IMR-90 (cell line): Measurements from ENCODE around the gene ZNF410. TPM values are rescaled to one million over a fixed set of nuclear protein-coding genes. Genes with fewer than 3 reads are reported as not detected.

Experiments
- ATAC-seq: fragments of 200-7000 bp; cut with Tn5 transposase; 2 replicates; pipeline ENCODE4 v1.9.1; 2020; ENCODE audit warnings: low read depth, mild to moderate bottlenecking, moderate library complexity
- BruUV-seq: library from RNA; stranded (reverse); fragments of 400-500 nt; replicated peaks from 2 replicates; lab custom pipeline; 2021; lab: Mats Ljungman, UMichigan
- CTCF ChIA-PET: fragments of 300-600 bp; formaldehyde crosslinking; extraction: SDS; loops from one replicate; lab custom pipeline; 2021; ENCODE audit warnings: antibody characterized with exemption; lab: Yijun Ruan, JAX
- POLR2A ChIA-PET: fragments of 300-600 bp; sonication (Branson Sonifier 250); formaldehyde crosslinking; loops from one replicate; lab custom pipeline; 2022; ENCODE audit warnings: antibody characterized with exemption; ENCODE audit not compliant: unreplicated experiment; lab: Charles Lee
- DNase-seq: peaks from one replicate; pipeline ENCODE4 v3.0.0; 2013
- H2AFZ ChIP-seq: replicated peaks from 2 replicates; pipeline ENCODE3; 2013; ENCODE audit warnings: low read length, mild to moderate bottlenecking; ENCODE audit not compliant: poor library complexity
- H2AK5ac ChIP-seq: 2 replicates; pipeline ENCODE4 v1.6.1; 2013; ENCODE audit warnings: low read depth, low read length, inconsistent platforms
- H2AK9ac ChIP-seq: replicated peaks from 2 replicates; pipeline ENCODE3; 2013; ENCODE audit warnings: mild to moderate bottlenecking, low read depth, low read length, moderate library complexity; ENCODE audit not compliant: poor library complexity
- H2BK120ac ChIP-seq: 2 replicates; pipeline ENCODE4 v1.6.1; 2013; ENCODE audit warnings: low read depth, low read length, inconsistent platforms
- H2BK15ac ChIP-seq: 3 replicates; pipeline ENCODE4 v1.6.1; 2013; ENCODE audit warnings: low read depth, low read length, inconsistent platforms
- H2BK20ac ChIP-seq: 2 replicates; pipeline ENCODE4 v1.6.1; 2013; ENCODE audit warnings: low read depth, mild to moderate bottlenecking, inconsistent platforms, low read length, moderate library complexity
- H2BK5ac ChIP-seq: 2 replicates; pipeline ENCODE4 v1.6.1; 2013; ENCODE audit warnings: mild to moderate bottlenecking, low read depth, low read length, inconsistent platforms; ENCODE audit not compliant: poor library complexity, severe bottlenecking
- H3K14ac ChIP-seq: replicated peaks from 2 replicates; pipeline ENCODE4 v1.6.1; 2013; ENCODE audit warnings: low read depth, low read length, inconsistent platforms
- H3K18ac ChIP-seq: 2 replicates; pipeline ENCODE4 v1.6.1; 2013; ENCODE audit warnings: low read depth, low read length, control low read depth
- H3K23ac ChIP-seq: 2 replicates; pipeline ENCODE4 v1.6.1; 2013; ENCODE audit warnings: low read depth, low read length, inconsistent platforms
- H3K27ac ChIP-seq: 2 replicates; pipeline ENCODE4 v1.5.1; 2013; ENCODE audit warnings: mild to moderate bottlenecking, control low read depth, low read length; ENCODE audit not compliant: insufficient read depth
- H3K27me3 ChIP-seq: 2 replicates; pipeline ENCODE4 v1.6.1; 2013; ENCODE audit warnings: low read length; ENCODE audit not compliant: control insufficient read depth, insufficient read depth
- H3K36me3 ChIP-seq: 2 replicates; pipeline ENCODE4 v1.6.1; 2013; ENCODE audit warnings: low read length, mixed read lengths; ENCODE audit not compliant: control insufficient read depth, insufficient read depth
- H3K4ac ChIP-seq: 2 replicates; pipeline ENCODE4 v1.6.1; 2013; ENCODE audit warnings: low read depth, low read length, inconsistent platforms
- H3K4me1 ChIP-seq: 2 replicates; pipeline ENCODE4 v1.6.1; 2013; ENCODE audit warnings: low read length, mixed read lengths; ENCODE audit not compliant: control insufficient read depth, insufficient read depth
- H3K4me2 ChIP-seq: 2 replicates; pipeline ENCODE4 v1.6.1; 2013; ENCODE audit warnings: low read depth, mild to moderate bottlenecking, control low read depth, low read length, moderate library complexity
- H3K4me3 ChIP-seq: 2 replicates; pipeline ENCODE4 v1.5.1; 2013; ENCODE audit warnings: low read depth, mild to moderate bottlenecking, control low read depth, low read length, moderate library complexity; ENCODE audit not compliant: insufficient read depth
- H3K56ac ChIP-seq: 2 replicates; pipeline ENCODE4 v1.6.1; 2013; ENCODE audit warnings: low read length, inconsistent platforms; ENCODE audit not compliant: insufficient read depth; ENCODE audit errors: extremely low read depth
- H3K79me1 ChIP-seq, 2 experiments: 2 replicates each; pipeline ENCODE4 v1.6.1; 2013; ENCODE audit warnings: low read length in 2 of 2, inconsistent platforms in 1 of 2, low read depth in 1 of 2
- H3K9ac ChIP-seq: 2 replicates; pipeline ENCODE4 v1.6.1; 2013; ENCODE audit warnings: low read depth, low read length, control low read depth
- H3K9me1 ChIP-seq: 2 replicates; pipeline ENCODE4 v1.6.1; 2013; ENCODE audit warnings: low read length, inconsistent platforms; ENCODE audit not compliant: insufficient read depth
- H3K9me3 ChIP-seq: 2 replicates; pipeline ENCODE4 v1.6.1; 2013; ENCODE audit warnings: low read length; ENCODE audit not compliant: control insufficient read depth, insufficient read depth
- H4K20me1 ChIP-seq: 2 replicates; pipeline ENCODE4 v1.6.1; 2013; ENCODE audit warnings: low read length, inconsistent platforms; ENCODE audit not compliant: insufficient read depth
- H4K5ac ChIP-seq: 2 replicates; pipeline ENCODE4 v1.6.1; 2013; ENCODE audit warnings: mild to moderate bottlenecking, low read depth, low read length, control low read depth
- H4K8ac ChIP-seq, 2 experiments: 2 replicates each; pipeline ENCODE4 v1.6.1; 2013; ENCODE audit warnings: low read depth in 2 of 2, low read length in 2 of 2, control low read depth in 1 of 2, inconsistent platforms in 1 of 2
- H4K91ac ChIP-seq: 2 replicates; pipeline ENCODE4 v1.6.1; 2013; ENCODE audit warnings: low read depth, low read length, inconsistent platforms; ENCODE audit not compliant: insufficient read depth
- BHLHE40 ChIP-seq: fragments of 150-350 bp; IDR thresholded peaks from 2 replicates; pipeline ENCODE4 v1.6.1; 2016; ENCODE audit warnings: mild to moderate bottlenecking, low read depth, low read length
- CEBPB ChIP-seq: IDR thresholded peaks from 2 replicates; pipeline ENCODE4 v1.6.1; 2012; ENCODE audit warnings: low read depth, low read length, improper control_type of control experiment
- CHD1 ChIP-seq: IDR thresholded peaks from 2 replicates; pipeline ENCODE4 v1.6.1; 2012; ENCODE audit warnings: low read depth, low read length, improper control_type of control experiment
- CTCF ChIP-seq: conservative IDR thresholded peaks from 2 replicates; pipeline ENCODE4 v1.5.1; 2012; ENCODE audit warnings: mild to moderate bottlenecking, low read depth, low read length, improper control_type of control experiment
- ELK1 ChIP-seq: fragments of 150-350 bp; IDR thresholded peaks from 2 replicates; pipeline ENCODE4 v1.6.1; 2016; ENCODE audit warnings: low read depth, mild to moderate bottlenecking, low read length, moderate library complexity, borderline replicate concordance
- FOS ChIP-seq: fragments of 150-350 bp; IDR thresholded peaks from 2 replicates; pipeline ENCODE4 v1.6.1; 2016; ENCODE audit warnings: low read depth, low read length
- MAFK ChIP-seq: IDR thresholded peaks from 2 replicates; pipeline ENCODE4 v1.6.1; 2012; ENCODE audit warnings: low read depth, low read length, improper control_type of control experiment
- MAZ ChIP-seq: IDR thresholded peaks from 2 replicates; pipeline ENCODE4 v1.6.1; 2012; ENCODE audit warnings: low read depth, mild to moderate bottlenecking, low read length, improper control_type of control experiment, moderate library complexity, borderline replicate concordance
- MXI1 ChIP-seq: IDR thresholded peaks from 2 replicates; pipeline ENCODE4 v1.6.1; 2012; ENCODE audit warnings: low read depth, mild to moderate bottlenecking, low read length, moderate library complexity, borderline replicate concordance
- NFE2L2 ChIP-seq: fragments of 150-350 bp; IDR thresholded peaks from 2 replicates; pipeline ENCODE4 v1.6.1; 2016; ENCODE audit warnings: low read depth, mild to moderate bottlenecking, low read length
- POLR2A ChIP-seq: IDR thresholded peaks from 2 replicates; pipeline ENCODE4 v1.6.1; 2012; ENCODE audit warnings: mild to moderate bottlenecking, low read depth, low read length
- RAD21 ChIP-seq: IDR thresholded peaks from 2 replicates; pipeline ENCODE4 v1.6.1; 2012; ENCODE audit warnings: low read length, improper control_type of control experiment
- RCOR1 ChIP-seq: IDR thresholded peaks from 2 replicates; pipeline ENCODE4 v1.6.1; 2012; ENCODE audit warnings: mild to moderate bottlenecking, low read length, improper control_type of control experiment; ENCODE audit not compliant: insufficient replicate concordance
- RFX5 ChIP-seq: IDR thresholded peaks from 2 replicates; pipeline ENCODE4 v1.8.0; 2012; ENCODE audit warnings: low read depth, mild to moderate bottlenecking, low read length, moderate library complexity
- SMC3 ChIP-seq: fragments of 150-350 bp; IDR thresholded peaks from 2 replicates; pipeline ENCODE4 v1.6.1; 2016; ENCODE audit warnings: low read depth, mild to moderate bottlenecking, antibody characterized with exemption, low read length, moderate library complexity
- USF2 ChIP-seq: fragments of 150-350 bp; IDR thresholded peaks from 2 replicates; pipeline ENCODE4 v1.6.1; 2017; ENCODE audit warnings: mild to moderate bottlenecking, antibody characterized with exemption, low read length, low read depth
- WGBS, 2 experiments: methylation state at CpG; one replicate each; pipeline versions ENCODE4 v1.1.5 to v1.1.7; 2013; ENCODE audit warnings: missing lambda C conversion rate in 2 of 2; ENCODE audit not compliant: insufficient read length in 1 of 2; ENCODE audit errors: extremely low coverage in 2 of 2; 5-methylcytosine and 5-hydroxymethylcytosine counted together
- dilution Hi-C: fragments of 300-500 bp; cut with HindIII; formaldehyde crosslinking; loops from one replicate; pipeline ENCODE4 v1.14.3; 2018; ENCODE audit warnings: low sequenced_read_pairs; ENCODE audit not compliant: unreplicated experiment
- in situ Hi-C: fragments of 300-500 bp; cut with MboI; formaldehyde crosslinking; loops from 3 replicates; pipeline ENCODE4 v1.14.3; 2019; ENCODE audit warnings: low sequenced_read_pairs, inconsistent platforms, mixed read lengths
- intact Hi-C: fragments of 100-400 bp; cut with micrococcal nuclease; formaldehyde crosslinking; loops from 2 replicates; pipeline ENCODE4 v1.10.0; 2022
- polyA plus RNA-seq, 3 experiments: library from polyadenylated mRNA; depleted of rRNA; stranded (reverse); fragments of >200 nt; gene quantifications; 2 replicates each; pipeline ENCODE4 v1.2.3, GENCODE V29; 2012; ENCODE audit warnings: low replicate concordance in 1 of 3
- total RNA-seq: library from RNA; depleted of rRNA; stranded (reverse); fragments of >200 nt; gene quantifications from 2 replicates; pipeline ENCODE4 v1.2.3, GENCODE V29; 2012

The ZNF410 gene
- total and polyA plus RNA-seq, 2 of the 4 experiments (the other 2 are of a cell fraction), result 27.9 to 89.1 TPM

GRCh38 chr14:73877790-73878189 lies 8.9 kb upstream of the ZNF410 start:
- H3K23ac ChIP-seq, result no peak overlapping the region
- no peak overlapping the region for H2BK5ac ChIP-seq
- no peak overlapping the region for H2AK5ac ChIP-seq
- no CpG with 5 or more reads among the region's 3 CpGs for WGBS, 2 experiments
- H2BK20ac ChIP-seq, result no peak overlapping the region
- CTCF ChIA-PET, result interaction anchor here (0.7 kb wide), 1 partner anchor 419 kb away, joined by 3 read pairs; the partner anchor contains the start of gene NUMB
- peaks cover 4% of the 10 kb centered on the region; the same call in 1 of the 2 replicates for H3K4me1 ChIP-seq
- POLR2A ChIA-PET, result no interaction called here
- H3K4me2 ChIP-seq, result no peak overlapping the region
- no peak overlapping the region for H3K18ac ChIP-seq
- no peak overlapping the region for H3K56ac ChIP-seq
- dilution Hi-C loops, result no loop called here
- no peak overlapping the region for H2AK9ac ChIP-seq
- no peaks in the 10 kb centered on the region for H4K20me1 ChIP-seq
- H3K4ac ChIP-seq, result no peak overlapping the region
- no peaks in the 10 kb centered on the region for H3K27me3 ChIP-seq
- no peak for TF ChIP-seq SMC3
- no peak for TF ChIP-seq CEBPB
- TF ChIP-seq CTCF, result no peak
- no peak for TF ChIP-seq MXI1
- no peak for TF ChIP-seq RFX5
- no peak for TF ChIP-seq ELK1
- TF ChIP-seq MAFK, result no peak
- TF ChIP-seq RCOR1, result no peak
- TF ChIP-seq NFE2L2, result no peak
- TF ChIP-seq FOS, result no peak
- no peak for TF ChIP-seq BHLHE40
- TF ChIP-seq RAD21, result no peak
- TF ChIP-seq POLR2A, result no peak
- TF ChIP-seq CHD1, result no peak
- no peak for TF ChIP-seq USF2
- no peak for TF ChIP-seq MAZ
- no peak overlapping the region for H3K27ac ChIP-seq
- H2AFZ ChIP-seq, result no peak overlapping the region
- no peak overlapping the region for H3K9ac ChIP-seq
- no peak for ATAC-seq
- no peak overlapping the region for H2BK120ac ChIP-seq
- 0 out of 2 replicates have a peak, but pooled peaks cover 2% of the 10 kb centered on the region for H3K9me1 ChIP-seq
- H3K4me3 ChIP-seq, result no peak overlapping the region
- H4K5ac ChIP-seq, result no peak overlapping the region
- no peak overlapping the region for H2BK15ac ChIP-seq
- no peaks in the 10 kb centered on the region for H3K9me3 ChIP-seq
- DNase-seq, result no peak
- intact Hi-C loops, result no loop called here
- H4K91ac ChIP-seq, result no peak overlapping the region
- H3K14ac ChIP-seq, result no peak overlapping the region
- H3K36me3 ChIP-seq, result no peaks in the 10 kb centered on the region
- no peak overlapping the region for H4K8ac ChIP-seq
- no peaks in the 10 kb centered on the region for H3K79me1 ChIP-seq
- BruUV-seq, result no TSS peak
- in situ Hi-C loops, result no loop called here
